HL-60/S4 treated with retinoic acid at 250 ng/mL for 4 days and 3 days (cell line): Measurements from ENCODE around the gene PDE4D.

Experiments
- in situ Hi-C: fragments of 300-500 bp; cut with MboI; formaldehyde crosslinking; loops from 2 replicates; pipeline ENCODE4 v1.7.0; 2022; ENCODE audit warnings: low sequenced_read_pairs

PDE4D gene

DNA sequence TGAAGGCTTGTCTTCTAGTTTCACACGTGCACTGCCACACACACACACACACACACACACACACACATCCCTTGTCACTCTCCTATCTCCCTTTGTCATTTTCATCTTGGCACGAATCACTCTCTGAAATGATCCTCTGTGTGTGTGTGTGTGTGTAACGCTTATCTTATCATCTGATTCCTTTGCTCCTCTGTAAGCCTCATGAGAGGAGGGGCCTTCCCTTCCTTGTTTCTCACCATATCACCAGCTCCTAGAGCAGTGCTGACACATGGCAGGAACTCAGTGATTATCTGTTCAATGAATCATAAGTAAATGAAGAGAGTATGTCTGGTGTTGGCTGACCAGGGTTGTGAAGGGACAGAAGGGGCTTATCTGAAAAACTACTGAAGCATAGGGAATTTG lies 53.3 kb downstream of the PDE4D start:
- in situ Hi-C loops: no loop called here

DNA sequence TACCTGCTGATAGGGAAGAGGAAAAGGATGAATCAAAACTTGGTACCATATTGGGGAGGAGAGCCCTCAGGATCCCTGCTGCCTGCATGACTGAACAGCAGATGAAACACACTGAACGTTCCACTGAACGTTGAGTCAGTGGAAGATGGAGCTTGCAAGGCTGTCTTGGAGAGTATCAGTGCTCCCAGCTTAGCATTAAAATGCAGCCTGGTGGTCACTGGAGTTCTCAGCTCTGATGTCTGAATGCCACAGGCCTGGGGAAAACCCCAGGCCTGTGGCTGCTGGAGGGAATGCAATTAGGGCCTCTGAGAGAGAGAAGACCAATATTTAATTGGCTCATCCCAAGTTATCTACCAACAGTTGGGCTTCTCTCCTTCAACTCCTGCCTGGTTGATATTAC lies 54.5 kb downstream of the PDE4D start:
- in situ Hi-C loops: no loop called here

DNA sequence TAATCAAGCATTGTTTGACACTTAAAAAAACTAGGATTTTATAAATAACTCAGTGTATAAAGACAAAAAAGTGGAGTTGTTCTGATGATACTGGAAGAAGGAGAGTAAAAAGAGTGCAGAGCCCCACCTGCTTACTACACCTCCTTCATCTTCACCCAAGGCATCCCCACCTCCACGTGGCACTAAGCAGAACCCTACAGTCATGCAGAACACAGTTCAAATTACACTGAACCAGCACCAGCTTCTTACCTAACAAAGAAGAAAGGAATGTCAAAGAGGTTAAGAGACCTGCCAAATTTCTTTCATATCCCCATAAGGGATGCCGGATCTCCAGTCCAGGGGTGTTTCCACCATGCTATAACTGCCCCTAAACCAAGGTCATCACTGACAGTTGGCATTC lies 55.5 kb downstream of the PDE4D start:
- in situ Hi-C loops: no loop called here

DNA sequence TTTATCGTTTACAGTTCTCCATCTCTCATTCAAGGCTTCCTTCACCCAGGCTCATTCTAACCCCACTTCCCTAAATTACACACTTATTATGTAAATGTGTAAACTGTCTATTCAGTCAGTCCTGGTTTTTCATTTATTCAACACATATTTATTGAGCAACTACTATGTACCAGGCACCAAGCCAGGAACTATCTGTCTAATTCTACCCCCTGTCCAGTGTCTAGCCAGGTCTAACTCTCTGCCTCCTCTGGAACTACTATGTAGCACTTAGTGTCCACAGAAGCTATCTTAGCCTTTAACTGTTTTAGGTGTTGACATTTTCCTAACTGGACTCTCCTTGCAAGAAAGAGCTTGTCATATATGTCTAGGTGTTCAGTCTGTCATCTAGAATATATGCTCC lies 56.5 kb downstream of the PDE4D start:
- in situ Hi-C loops: no loop called here

DNA sequence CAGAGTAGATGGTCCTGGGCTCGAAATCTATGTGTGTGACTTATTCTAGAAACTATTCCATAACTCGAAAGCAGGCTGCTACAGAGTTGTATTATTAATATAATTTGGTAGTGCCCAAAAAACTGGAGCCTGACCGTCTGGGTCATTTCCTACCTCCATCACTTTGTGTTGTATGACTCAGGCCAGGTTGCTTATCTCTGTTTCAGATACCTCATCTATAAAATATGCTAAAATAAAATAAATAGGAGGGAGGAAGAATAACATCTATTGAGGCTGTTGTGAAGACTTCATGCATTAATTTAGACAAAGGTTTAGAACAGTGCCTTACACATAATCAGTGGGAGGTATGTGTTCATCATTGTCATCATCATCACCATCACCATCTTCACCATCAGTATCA lies 57.7 kb downstream of the PDE4D start:
- in situ Hi-C loops: no loop called here

DNA sequence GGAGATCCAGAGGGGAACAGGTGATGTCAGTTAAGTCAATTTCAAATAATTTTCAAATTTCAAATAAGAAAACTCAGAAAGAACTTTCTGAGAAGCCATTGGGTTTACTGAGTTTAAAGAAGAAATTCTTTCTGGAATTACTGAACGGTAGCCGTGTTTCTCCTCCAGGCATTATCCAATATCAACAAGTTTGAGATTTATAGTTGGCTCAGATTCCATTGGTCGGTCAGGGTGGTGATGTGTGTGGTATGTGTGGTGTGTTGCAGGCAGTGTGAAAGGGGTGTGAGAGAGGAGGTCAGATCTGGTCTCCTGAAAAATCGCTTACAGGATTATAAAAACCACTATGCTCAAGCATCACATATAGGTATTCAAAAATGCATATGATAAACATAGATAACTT lies 60.1 kb downstream of the PDE4D start:
- in situ Hi-C loops: no loop called here

DNA sequence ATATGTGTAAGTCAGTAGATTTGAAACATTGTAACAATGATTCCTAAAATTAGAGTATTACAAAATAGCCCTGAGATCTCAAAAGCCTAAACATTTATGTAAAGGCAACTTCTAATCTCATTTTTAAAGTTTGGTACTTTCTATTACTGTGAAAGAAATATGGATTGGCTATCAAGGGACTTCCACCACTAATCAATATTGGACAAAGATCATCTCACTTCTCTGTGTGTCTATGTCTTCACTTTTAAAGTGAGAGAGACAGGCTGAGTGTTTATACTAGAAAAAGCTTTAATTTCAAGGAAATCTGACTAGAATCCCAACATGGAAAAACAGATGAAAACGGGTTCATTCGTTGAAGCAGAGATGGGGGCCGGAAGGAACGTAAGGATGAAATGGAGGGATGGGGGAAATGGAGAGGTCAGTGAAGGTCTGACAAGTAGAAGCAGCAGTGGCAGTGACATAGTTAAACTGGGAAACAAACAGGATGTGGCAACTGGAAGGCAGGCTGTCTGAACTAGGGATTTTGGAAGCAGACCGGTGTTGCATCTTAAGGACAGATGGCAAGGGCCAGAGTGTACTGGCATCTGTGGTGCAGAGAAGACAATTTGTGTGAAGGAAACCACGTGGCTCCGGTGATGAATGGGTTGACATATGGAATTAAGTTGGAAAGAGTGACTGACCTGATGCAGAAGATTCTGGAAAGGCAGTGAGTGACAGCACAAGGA lies 60.8 kb downstream of the PDE4D start:
- in situ Hi-C loops: no loop called here

DNA sequence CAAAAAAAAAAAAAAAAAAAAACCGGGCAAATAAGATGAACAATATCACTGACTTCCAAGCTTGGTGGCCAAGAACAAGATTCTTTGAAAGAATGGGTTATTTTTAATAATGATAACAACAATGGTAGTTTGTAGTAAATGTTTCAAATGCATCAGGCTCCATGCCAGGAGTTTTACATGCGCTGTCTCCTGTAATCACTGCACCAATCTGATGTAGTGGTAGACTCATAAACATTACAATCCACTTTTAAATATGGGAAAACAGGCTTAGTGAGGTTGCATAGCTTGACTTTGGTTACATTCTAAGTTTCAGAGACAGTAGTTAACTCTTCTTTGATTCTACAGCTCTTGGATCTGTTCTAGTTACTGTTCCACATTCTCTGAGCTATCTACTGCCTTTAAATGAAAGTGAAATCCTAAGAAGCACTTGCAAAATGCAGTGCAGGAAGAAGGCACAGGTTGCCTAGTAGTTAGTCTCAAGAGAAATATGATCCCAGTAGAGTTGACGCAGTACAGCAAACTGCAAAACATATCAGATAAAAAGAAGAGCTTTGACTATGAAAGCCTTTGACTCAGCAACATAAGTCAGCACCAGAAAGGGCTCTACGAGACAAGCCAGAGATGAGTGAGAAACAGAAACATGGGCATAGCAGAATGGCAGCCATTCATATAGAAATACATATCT lies 62.1 kb downstream of the PDE4D start:
- in situ Hi-C loops: no loop called here

DNA sequence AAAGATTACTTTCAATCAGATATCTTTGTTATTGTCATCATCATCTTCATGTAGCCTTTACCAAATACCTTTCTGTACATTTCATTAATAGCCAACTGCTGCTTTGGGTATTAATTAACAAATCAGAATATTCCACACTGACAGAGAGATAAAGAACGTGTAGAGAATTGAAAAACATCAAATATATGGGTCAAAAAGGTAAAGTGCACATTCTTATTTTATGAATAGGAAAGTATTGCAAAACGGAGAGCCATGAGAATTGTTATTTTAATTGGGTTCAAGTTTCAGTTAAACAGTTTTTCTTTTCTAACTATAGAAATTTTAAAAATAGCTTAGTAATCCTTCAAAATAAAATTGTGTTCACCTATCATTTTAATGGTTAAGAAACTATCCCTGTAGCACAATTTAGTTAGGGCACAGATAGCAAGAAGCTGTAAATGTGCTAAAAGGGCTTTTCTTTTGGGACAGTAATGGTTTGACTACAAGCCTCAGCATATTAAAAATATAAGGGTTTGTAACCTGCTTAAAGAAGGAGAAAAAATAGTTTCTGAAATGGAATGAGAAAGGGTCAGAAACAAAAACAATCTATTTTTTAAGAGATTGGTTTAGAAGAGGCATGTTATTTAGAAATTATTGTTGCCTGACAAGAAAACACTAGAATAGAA lies 62.9 kb downstream of the PDE4D start:
- in situ Hi-C loops: no loop called here

DNA sequence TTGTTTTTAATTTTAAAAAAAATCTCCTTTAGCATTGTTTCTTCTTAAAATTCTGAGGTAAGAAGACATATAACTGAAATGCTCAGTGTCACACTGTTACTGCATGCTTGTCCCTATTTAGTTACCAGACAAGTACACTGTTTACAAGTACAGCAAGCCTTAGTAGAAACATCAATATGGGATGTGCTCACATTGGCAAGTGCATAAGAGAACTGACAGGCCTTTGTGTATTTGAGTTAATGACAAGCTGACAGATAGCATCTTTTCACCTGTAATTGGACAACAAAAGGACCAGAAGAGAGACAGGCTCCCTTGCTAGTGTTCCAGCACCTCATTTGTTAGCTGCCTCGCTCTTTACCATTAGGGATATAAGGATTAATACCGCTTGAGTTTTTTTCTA lies 63.6 kb downstream of the PDE4D start:
- in situ Hi-C loops: no loop called here

DNA sequence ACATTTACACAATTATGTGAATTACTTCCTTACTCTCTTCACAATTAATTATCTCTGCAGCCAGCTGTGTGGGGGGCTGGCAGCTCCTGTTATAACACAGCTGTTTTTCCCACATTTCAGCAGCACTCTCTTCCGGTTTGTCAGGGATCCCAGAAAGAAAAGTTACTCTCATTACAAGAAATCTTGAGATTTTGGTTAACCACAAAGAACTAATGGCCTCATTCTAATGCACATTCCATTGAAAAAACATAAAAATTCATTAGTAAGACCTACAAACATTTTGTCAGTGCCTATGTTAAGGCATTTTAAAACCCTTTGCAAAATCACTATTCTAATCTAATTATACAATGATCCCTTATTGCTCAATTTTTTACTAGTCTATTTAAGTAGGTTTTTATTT lies 64.1 kb downstream of the PDE4D start:
- in situ Hi-C loops: no loop called here

DNA sequence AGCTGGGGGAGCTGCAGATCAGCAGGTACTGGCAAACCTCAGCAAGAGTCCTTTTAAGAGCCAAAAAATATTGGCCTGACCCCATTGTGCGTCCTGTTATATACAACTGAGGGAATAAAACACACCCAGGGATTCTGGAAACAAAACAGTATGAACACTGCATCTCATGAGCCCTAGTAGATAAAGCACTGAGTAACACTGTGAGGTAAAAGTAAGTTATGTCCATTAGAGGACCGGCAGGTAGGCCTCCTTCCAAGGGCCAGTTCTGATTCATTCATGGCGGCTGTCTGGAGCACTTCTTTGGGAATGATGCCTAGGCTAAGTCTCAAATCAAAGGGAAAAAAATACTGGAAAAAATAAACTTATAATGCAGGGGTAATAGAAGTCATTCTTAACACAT lies 64.9 kb downstream of the PDE4D start:
- in situ Hi-C loops: no loop called here

DNA sequence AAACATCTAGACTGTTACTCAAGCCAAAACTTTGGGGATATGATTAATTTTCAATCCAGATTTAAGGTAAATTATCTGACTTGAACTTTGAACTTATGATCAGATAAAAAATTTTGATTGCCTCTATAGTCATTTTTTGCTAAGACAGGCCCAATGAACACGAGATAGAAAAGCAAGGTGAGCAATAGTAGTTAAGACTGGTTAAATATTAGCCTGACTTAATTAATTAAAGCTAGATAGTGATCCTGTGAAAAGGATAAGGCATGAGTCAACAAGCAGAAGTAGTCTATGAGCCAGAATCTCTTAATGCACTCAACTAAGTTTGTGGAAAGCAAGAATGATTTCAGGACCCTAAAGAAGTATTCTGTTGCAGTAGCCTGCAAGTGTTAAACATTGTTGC lies 66.5 kb downstream of the PDE4D start:
- in situ Hi-C loops: no loop called here

DNA sequence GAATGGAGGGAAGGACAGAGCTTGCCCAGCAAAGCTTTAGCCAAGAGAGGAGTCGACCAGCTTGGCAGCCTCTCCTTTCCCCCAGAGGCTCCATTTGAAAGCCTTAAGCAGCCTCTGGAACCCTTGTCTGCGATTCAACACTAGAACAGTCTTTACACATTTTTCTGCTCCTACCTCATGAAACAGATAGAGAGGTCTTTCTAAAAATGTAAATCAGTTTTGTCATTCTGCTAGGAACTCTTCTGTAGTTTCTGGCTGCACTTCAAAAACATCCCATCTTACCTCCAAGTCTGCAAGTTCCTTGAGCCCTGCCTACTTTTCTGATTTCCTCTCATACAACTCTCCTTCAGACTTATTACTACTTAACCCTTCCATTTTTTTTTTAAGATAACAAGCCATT lies 70.1 kb downstream of the PDE4D start:
- in situ Hi-C loops: loop anchor here (25.0 kb wide), 1 partner anchor 839 kb away; no protein-coding TSS in a partner anchor

DNA sequence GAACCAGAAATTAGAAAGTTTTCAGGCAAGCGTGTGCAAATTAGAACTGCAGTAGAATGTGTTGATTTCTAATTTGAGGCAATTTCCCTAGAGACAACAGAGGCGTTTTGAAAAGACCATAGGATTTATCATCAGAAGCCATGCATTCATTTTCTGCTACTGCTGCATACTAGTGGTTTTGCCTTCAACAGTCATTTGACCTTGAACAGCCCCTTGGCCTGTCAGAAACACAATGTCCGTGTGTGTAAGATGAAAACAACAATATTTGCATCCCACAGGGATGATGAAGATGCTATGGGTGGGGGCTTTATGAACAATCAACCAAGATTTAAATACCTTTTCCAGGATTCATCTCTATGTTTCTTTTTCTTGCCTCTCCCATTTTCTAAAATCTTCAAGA lies 73.7 kb downstream of the PDE4D start:
- in situ Hi-C loops: loop anchor here (25.0 kb wide), 1 partner anchor 842 kb away; no protein-coding TSS in a partner anchor

DNA sequence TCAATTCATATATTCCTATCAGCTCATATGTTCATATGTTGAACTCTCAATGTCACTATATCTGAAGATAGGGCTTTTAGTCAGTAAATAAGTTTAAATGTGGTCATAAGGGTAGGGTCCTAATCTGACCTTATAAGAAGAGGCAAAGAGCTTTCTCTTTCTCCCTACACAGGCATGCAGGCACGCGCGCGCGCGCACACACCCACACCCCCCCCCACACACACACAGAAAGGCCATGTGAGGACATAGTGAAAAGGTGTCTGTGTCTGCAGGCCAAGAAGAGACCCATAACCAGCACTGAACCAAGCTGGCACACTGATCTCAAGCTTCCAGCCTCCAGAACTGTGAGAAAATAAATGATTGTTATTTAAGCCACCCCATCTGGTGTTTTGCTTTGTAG lies 76.0 kb downstream of the PDE4D start:
- in situ Hi-C loops: loop anchor here (25.0 kb wide), 1 partner anchor 845 kb away; no protein-coding TSS in a partner anchor

DNA sequence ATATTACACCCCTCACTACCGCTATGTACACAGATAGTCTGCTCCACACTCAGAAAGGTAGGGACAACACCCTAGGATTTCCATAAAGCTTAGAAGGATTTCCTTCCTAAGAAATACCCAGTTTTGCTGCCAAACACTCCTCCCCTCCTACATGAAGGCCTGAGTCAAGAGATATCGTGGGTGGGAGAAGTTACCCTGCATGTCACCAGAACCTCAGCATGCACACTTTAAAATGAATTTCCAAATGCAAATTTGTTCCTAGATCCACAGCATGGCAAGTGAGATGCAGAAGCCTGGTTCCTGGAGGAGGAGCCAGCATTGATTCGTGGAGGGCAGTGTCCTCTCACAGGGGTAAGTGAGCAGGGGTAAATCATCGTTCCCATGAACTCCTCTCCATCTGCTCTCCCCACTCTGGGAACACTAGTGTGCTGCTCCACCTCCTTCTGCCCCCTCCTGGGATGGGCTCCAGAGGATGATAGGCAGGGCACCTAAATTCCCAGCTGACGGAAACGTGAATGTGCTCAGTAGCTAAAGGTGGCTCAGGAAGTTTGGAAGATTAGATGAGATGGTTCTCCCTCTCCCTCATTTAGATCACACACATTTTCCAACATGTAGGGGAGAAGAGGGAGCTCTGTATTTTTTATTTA lies 76.7 kb downstream of the PDE4D start:
- in situ Hi-C loops: loop anchor here (25.0 kb wide), 1 partner anchor 846 kb away; no protein-coding TSS in a partner anchor

DNA sequence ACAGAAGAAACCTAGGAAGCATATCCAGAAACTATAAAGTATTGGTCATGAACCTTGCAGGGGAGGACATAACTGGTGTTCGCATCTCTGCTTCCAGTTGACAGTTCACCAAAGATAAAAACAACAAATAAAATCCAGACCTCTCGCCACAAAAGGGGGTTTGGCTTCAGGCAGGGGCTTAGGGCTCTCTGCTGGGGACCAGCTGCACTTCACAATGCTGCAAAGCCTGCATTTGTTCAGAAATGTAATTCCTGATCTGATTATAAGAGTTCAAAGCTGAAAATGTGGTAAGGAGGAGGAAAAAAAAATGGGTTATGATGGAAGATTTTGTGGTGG lies 79.0 kb downstream of the PDE4D start:
- in situ Hi-C loops: loop anchor here (25.0 kb wide), 1 partner anchor 848 kb away; no protein-coding TSS in a partner anchor

DNA sequence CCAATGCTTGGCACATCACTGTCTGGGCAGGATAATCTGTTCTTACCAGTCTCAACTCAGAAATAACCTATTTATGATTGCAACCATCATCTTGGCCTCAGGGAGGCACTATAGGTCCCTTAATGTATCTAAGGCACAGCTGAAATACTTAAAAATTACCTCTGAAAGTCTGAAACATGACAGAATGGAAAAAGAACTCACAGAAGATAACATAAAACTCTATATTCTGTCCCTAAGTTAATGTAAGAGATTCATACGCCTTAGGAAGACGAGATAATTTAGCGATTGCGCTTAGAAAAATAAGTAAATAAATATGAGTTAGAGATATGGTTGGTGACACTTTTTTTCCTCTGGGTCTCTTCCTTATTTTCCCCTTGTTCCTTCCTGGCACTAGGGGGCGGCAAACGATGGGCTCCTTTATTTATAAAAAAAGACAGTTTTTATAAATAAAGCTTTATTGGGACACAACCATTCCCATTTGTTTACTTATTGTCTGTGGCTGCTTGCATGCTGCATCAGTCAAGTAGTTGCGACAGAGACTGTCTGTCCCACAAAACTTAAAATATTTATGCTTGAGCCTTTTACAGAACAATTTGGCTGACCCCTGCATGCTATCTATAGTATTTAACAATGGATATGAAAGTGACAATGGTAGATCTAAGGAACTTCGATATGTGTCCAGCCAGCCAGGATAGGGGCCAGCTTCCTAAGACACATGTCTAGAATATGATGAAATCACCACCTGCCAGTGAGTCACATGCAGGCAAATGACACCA lies 79.6 kb downstream of the PDE4D start:
- in situ Hi-C loops: loop anchor here (25.0 kb wide), 1 partner anchor 848 kb away; no protein-coding TSS in a partner anchor

DNA sequence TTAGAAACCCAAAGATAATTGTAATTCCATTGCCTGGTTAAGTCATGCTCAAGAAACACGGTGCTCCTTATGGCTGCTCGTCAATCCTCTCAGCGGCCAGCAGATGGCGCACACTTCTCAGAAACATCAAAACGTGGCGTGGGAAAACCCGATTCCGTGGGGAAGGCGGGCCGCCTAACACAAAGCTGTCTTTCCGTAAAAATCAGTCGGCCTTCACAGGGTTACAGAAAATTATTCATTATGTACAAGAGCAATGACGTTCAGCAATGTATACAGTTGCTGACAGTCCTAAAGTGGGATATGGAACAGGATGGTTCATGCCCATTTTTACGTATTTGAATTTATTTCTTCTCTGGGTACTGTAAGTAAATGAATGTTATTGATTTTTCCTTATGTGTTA lies 83.5 kb downstream of the PDE4D start:
- in situ Hi-C loops: loop anchor here (25.0 kb wide), 1 partner anchor 852 kb away; no protein-coding TSS in a partner anchor
